Uterus (tissue), 2 donors: Measurements from ENCODE around the gene TPH2.

Source experiments
- CTCF ChIP-seq, 4 experiments: fragments of 200-600 bp in 2 of 4; fragments of 450-650 bp in 2 of 4; sonication (generic) in 2 of 4; IDR thresholded peaks; one replicate each; pipeline ENCODE4 v1.5.1; 2016 to 2019; ENCODE audit warnings: antibody characterized with exemption in 4 of 4, mild to moderate bottlenecking in 2 of 4, moderate library complexity in 1 of 4
- POLR2A ChIP-seq, 2 donors: fragments of 450-650 bp; IDR thresholded peaks; one replicate each; pipeline ENCODE4 v1.6.1; 2016; ENCODE audit warnings: antibody characterized with exemption in 2 of 2, mild to moderate bottlenecking in 1 of 2, moderate library complexity in 1 of 2

GRCh38 chr12:72072592-72073212 lies 134.1 kb downstream of the TPH2 start:
- TF ChIP-seq CTCF (IDR thresholded peaks at IDR 0.05) (no peak), POLR2A (IDR thresholded peaks at IDR 0.05) (no peak)
